GM12801 (cell line): ENCODE results near the gene ACOX3.

ENCODE experiments used
- TF ChIP-seq, protein P1 (sequence below): IDR thresholded peaks from one replicate; pipeline ENCODE4 v1.5.1; 2011; ENCODE audit warnings: control low read depth; ENCODE audit not compliant: insufficient read length; ENCODE audit errors: extremely low read depth

ACOX3 gene

DNA sequence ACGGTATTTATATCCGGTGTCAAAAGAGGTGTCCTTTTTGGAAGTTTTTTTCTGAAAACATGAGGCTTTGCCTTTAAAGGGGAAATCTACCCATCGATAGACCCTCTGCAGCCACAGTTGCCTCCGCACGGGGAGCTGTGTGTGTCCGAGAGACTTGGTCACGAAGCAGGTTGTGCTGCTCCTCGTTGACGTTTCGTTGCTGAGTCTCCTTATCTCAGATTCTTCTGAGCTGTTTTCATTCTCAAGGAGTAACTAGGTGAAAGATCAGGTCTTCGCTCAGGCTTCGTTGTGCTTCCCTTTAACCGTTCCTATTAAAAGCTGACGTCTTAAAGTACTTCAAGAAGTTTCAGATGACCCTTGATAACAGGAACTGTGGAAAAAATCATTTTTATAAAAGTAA is 23.9 kb upstream of the ACOX3 start:
- TF ChIP-seq, protein P1, sequence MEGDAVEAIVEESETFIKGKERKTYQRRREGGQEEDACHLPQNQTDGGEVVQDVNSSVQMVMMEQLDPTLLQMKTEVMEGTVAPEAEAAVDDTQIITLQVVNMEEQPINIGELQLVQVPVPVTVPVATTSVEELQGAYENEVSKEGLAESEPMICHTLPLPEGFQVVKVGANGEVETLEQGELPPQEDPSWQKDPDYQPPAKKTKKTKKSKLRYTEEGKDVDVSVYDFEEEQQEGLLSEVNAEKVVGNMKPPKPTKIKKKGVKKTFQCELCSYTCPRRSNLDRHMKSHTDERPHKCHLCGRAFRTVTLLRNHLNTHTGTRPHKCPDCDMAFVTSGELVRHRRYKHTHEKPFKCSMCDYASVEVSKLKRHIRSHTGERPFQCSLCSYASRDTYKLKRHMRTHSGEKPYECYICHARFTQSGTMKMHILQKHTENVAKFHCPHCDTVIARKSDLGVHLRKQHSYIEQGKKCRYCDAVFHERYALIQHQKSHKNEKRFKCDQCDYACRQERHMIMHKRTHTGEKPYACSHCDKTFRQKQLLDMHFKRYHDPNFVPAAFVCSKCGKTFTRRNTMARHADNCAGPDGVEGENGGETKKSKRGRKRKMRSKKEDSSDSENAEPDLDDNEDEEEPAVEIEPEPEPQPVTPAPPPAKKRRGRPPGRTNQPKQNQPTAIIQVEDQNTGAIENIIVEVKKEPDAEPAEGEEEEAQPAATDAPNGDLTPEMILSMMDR, result no peak

DNA sequence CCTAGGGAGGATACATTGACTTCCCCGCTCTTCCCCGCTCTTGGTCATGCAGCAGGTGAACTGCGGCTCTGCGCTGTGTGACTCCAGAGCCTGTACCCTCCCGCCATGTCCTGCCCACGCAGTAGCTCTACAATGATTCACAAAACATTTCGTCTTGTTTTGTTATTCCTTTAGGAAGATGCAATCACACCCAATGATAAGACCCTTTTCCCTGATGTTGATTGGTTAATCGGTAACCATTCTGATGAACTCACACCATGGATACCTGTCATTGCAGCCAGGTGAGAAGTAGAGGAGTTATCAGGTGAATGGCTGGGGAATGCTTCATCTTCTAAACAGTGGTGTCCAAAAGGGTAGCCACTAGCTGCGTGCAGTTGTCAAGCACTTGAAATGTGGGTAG is 23.3 kb upstream of the ACOX3 start:
- TF ChIP-seq, protein P1, result no peak

- TF ChIP-seq, protein P1, result no peak
Observed at GRCh38 chr4:8461616-8462015, 21.1 kb upstream of the ACOX3 start.

DNA sequence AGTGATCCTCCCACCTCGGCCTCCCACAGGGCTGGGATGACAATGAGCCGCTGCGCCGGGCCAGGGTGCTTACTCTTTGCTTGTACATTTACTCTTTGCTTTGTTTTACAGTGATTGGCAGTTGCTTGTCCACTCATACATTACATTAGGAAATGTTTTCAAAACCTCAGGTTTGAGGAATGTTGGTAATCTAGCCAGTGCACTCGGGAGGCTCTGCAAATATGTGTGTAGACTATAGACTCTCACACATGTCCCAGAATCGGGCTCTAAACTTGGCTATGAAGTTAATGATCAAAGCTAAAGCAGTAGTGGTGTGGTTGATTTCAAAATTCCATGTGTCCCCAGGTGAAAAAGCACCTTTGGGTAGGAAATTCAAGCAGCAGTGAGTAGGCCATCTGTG is 20.6 kb upstream of the ACOX3 start:
- TF ChIP-seq, protein P1, result no peak

DNA sequence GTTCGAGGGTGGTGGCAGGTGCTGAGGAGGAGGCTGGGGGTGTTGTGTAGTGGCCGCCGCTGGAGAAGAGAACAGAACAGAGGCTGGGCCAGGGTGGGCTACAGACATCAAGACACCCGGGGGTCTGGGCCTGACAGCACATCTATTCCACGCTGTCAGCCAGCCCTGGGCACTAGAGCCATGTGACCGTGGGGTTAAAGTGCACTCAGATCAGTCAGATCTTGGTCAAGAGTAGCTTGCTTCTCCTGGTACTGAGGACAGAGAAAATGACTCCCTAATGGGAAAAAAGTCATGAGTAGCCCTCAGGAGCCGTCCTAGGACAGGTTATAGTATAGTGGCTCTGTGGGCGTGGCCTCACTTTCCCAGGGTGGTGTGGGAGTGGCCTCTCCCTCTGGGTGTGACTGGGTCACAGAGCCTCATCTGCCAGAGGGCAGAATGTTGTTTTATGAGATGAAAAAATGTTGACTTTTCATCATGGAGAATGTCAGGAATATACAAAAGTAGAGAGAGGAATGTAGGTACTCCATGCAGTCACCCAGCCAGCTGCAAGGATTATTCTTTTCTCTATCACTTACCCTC is 19.4 kb upstream of the ACOX3 start:
- TF ChIP-seq, protein P1, result no peak

DNA sequence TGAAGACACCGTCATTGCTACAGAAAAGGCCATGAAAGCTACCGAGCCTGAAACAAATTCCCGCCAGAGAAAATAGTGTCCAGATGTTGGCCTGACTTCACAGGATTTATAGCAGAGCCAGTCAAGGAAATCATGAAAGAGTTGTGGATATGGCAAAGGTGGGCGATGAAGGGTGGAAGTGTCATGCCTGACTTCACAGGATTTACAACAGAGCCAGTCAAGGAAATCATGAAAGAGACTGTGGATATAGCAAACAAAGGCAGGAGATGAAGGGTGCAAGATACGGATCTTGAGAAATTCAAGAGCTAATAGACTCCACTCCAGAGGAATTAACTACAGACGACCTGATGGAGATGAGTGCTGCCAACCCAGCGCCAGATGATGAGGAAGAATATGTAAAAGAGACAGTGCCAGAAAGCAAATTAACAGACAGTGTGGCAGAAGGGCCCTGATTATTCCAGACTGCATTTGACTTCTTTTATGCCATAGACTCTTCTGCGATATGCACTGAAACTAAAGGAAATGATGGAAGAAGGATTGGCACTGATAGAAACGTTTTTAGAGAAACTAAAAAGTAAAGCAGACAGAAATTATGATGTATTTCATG is 17.2 kb upstream of the ACOX3 start:
- TF ChIP-seq, protein P1, result no peak

DNA sequence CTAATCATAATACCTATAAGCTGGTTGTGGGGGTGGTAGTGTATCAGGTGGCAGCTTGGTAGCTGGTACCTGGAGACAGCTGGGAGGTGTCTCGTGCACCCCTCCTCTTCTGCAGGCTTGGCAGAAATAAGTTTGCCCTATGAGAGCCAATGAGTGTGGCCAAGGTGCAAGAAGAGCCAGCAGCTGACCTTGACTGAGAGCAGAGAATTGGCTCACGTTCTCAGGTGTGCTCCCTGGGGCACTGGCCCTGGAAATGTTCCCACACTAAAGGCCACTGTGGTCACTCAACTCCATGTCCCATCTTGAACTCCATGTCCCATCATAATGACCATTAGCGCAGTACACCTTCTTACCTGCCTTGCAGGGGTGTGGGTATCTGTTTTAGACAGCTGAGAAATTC is 13.4 kb upstream of the ACOX3 start:
- TF ChIP-seq, protein P1, result no peak
